HAP-1 (cell line): Measurements from ENCODE around the gene VAMP2.

ENCODE experiments used
- DNase-seq, 2 experiments: peaks; one replicate each; pipeline ENCODE4 v3.0.0-alpha.2; 2016 to 2020; ENCODE audit warnings: low spot score in 2 of 2
- H3K27me3 ChIP-seq: fragments of 250-450 bp; sonication (Bioruptor Pico); 2 replicates; pipeline ENCODE4 v1.5.1; 2020; ENCODE audit warnings: low read depth, mild to moderate bottlenecking, moderate library complexity
- H3K36me3 ChIP-seq: fragments of 250-450 bp; sonication (Bioruptor Pico); replicated peaks from 2 replicates; pipeline ENCODE4 v1.5.1; 2020; ENCODE audit warnings: mild to moderate bottlenecking
- H3K4me1 ChIP-seq: fragments of 250-450 bp; sonication (Bioruptor Pico); 2 replicates; pipeline ENCODE4 v1.5.1; 2020; ENCODE audit warnings: mild to moderate bottlenecking
- H3K4me3 ChIP-seq: fragments of 250-450 bp; sonication (Bioruptor Pico); 2 replicates; pipeline ENCODE4 v1.5.1; 2020; ENCODE audit warnings: mild to moderate bottlenecking, moderate library complexity
- H3K9me3 ChIP-seq: fragments of 250-450 bp; sonication (Bioruptor Pico); 2 replicates; pipeline ENCODE4 v1.5.1; 2020; ENCODE audit warnings: mild to moderate bottlenecking, moderate library complexity
- in situ Hi-C: fragments of 300-500 bp; cut with MboI; formaldehyde crosslinking; loops from 3 replicates; pipeline ENCODE4 v1.14.3; 2020; ENCODE audit warnings: low sequenced_read_pairs, inconsistent platforms, mixed read lengths

Gene VAMP2

DNA sequence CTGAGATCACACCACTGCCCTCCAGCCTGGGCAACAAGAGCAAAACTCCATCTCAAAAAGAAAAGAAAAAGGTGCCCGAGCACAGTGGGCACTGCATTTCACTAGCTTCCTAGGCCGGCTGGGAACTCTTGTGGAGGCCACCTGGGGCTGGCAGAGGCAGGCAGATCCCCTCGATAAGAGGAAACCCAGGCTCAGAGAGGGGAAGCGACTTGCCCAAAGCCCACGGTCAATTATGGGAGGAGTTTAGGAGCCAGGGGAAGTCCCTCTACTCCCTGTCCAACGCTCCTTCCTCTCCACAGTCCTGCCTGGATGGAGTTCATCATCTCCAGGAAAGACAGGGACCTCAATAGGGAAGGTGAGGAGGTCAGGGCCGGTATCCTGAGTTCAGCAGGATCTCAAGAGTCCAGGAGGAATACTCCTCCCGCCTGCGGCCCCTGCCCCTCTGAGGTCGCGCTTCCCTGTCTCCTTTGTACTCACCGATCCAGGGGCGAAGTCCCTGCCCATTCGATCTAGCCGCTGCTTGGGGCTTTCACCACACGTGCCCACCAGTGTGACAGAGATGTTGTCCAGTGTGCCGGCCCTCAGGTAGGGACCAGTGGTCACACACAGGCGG, 45.3 kb downstream of the VAMP2 start:
- Histone ChIP-seq H3K36me3 (no peaks in the 10 kb centered on the region), H3K9me3 (no peaks in the 10 kb centered on the region), H3K4me3 (no peak overlapping the region), H3K4me1 (peaks cover 11% of the 10 kb centered on the region), H3K27me3 (no peaks in the 10 kb centered on the region)
- in situ Hi-C loops: loop anchor here (5.0 kb wide), 1 partner anchor 55 kb away; no protein-coding TSS in a partner anchor
- DNase-seq: no peak

DNA sequence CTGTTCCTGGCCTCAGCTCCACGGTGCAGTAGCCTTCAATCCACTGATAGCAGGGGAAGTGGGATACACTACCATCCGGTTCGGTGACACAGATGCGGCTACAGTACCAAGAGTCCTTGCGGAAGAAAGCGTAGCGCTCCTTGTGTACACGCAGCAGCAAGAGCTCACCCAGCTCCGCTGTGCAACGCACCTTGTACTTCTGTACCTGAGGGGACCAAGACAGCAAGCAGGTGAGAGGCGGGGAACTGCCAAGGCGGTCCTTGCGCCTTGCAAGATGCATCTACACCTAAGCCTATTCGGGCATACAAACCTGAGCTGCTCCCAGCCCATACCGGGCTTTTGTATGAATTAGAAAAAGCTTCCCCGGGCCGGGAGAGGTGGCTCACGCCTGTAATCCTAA, 46.0 kb downstream of the VAMP2 start:
- Histone ChIP-seq H3K4me3 (no peak overlapping the region), H3K36me3 (no peaks in the 10 kb centered on the region), H3K4me1 (peaks cover 11% of the 10 kb centered on the region), H3K9me3 (no peaks in the 10 kb centered on the region), H3K27me3 (no peaks in the 10 kb centered on the region)
- in situ Hi-C loops: loop anchor here (5.0 kb wide), 1 partner anchor 54 kb away; no protein-coding TSS in a partner anchor
- DNase-seq: no peak

DNA sequence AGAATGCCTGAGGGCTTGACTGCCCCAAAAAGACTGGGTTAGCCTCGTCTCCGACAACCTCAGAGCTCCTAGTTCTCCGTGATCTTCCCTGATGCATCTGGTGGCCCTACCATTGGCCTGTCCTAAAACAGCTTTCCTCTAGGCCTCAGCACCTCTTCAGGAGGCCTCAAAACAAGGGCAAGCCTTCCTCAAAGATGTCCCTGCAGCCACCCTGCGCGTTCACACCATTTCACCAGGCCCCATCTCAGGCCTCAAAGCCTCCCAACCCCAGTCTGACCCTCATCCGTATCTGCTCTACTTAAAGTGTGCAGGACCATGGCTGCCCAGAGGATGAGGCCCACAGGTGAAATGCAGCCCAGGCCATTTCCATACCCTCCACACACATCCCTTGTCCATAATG, 51.8 kb downstream of the VAMP2 start:
- Histone ChIP-seq H3K4me1 (no peaks in the 10 kb centered on the region), H3K4me3 (no peak overlapping the region), H3K9me3 (no peaks in the 10 kb centered on the region), H3K36me3 (no peaks in the 10 kb centered on the region), H3K27me3 (no peaks in the 10 kb centered on the region)
- no peak for DNase-seq
- in situ Hi-C loops: no loop called here

DNA sequence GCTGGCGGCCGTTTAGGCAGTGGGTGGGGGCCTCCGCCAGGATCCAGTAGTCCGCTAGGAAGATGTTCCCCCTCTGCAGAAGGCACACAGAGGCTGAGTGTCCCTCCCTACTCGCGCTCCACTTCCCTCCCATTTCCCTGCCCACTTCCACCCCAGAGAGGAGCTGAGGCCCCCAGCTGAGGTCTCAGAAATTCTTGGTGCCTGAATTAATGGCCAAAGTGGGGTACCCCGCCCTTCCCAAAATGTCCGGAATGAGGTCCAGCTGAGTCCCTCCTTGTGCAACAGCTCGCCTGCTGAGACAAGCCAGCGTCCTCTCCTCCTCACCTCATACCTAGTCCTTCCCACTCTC, 52.3 kb downstream of the VAMP2 start:
- in situ Hi-C loops: no loop called here
- H3K36me3 ChIP-seq: no peaks in the 10 kb centered on the region
- H3K4me1 ChIP-seq: no peaks in the 10 kb centered on the region
- no peaks in the 10 kb centered on the region for H3K9me3 ChIP-seq
- DNase-seq: no peak
- H3K27me3 ChIP-seq: no peaks in the 10 kb centered on the region
- H3K4me3 ChIP-seq: no peak overlapping the region

DNA sequence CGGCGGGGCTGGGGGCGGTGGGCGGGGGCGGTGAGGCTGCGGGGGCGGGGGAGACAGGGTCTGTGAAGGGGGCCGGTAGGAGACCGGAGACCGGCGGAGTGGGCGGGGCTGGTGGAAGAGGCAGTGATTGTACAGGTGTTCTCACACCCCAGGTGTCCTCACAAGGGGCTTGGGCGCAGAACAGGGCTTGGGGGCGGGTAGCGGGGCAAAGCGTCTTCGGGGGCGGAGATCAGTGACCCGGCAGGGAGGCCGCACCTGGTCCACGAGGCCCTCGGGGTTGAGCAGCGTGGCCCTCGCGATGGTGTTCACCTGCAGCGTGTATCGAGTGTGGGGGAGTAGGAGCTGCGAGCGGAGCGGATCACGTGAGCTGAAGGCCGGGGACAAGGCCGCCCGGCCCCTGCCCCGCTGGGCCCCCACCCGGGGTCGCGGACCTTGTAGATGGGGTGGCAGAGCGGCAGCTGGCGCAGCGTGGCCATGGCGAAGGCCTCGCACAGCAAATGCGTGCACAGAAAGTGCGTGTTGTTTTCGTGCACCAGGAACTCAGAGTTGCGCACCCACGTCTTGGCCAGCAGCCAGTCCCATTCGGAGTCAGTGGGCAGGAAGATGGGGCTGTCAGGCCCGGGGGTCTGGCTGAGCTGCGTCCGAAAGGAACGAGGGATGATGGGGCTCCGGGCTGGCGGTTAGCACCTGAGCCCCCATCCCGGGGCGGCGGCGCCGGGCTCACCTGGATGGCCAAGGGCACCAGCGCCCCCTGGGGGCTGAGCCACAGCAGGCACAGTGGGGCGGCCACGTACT, 52.9 kb downstream of the VAMP2 start:
- in situ Hi-C loops: no loop called here
- no peaks in the 10 kb centered on the region for H3K4me1 ChIP-seq
- H3K9me3 ChIP-seq: no peaks in the 10 kb centered on the region
- no peaks in the 10 kb centered on the region for H3K27me3 ChIP-seq
- DNase-seq: peak; percentile 16 to 80
- no peak overlapping the region for H3K4me3 ChIP-seq
- H3K36me3 ChIP-seq: no peaks in the 10 kb centered on the region
